GM21528 (cell line): Measurements from ENCODE around the gene ZNF331.

Experiments used
- ATAC-seq: cut with Tn5 transposase; IDR thresholded peaks from one replicate; pipeline ENCODE4 v1.9.1; 2021; ENCODE audit warnings: mild to moderate bottlenecking, moderate library complexity; ENCODE audit not compliant: unreplicated experiment, low FRiP score

Gene ZNF331

GRCh38 chr19:53555352-53555751 is 17.4 kb downstream of the ZNF331 start:
- ATAC-seq = no peak

DNA sequence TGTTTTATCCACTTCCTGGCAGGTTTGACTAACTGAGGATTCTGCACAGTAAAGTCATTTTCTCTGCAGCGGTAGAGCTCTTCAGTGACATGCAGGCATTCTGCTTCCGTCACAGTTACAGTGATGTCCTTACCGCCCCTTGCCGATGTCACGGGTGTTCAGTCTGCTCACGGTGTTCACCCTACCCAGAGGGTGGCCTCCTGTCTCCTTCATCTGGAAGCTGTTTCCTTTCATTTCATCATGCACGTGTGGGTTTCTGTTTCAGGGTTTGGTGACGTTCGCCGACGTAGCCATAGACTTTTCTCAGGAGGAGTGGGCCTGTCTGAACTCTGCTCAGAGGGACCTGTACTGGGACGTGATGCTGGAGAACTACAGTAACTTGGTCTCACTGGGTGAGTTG is 33.4 kb downstream of the ZNF331 start:
- ATAC-seq = no peak

DNA sequence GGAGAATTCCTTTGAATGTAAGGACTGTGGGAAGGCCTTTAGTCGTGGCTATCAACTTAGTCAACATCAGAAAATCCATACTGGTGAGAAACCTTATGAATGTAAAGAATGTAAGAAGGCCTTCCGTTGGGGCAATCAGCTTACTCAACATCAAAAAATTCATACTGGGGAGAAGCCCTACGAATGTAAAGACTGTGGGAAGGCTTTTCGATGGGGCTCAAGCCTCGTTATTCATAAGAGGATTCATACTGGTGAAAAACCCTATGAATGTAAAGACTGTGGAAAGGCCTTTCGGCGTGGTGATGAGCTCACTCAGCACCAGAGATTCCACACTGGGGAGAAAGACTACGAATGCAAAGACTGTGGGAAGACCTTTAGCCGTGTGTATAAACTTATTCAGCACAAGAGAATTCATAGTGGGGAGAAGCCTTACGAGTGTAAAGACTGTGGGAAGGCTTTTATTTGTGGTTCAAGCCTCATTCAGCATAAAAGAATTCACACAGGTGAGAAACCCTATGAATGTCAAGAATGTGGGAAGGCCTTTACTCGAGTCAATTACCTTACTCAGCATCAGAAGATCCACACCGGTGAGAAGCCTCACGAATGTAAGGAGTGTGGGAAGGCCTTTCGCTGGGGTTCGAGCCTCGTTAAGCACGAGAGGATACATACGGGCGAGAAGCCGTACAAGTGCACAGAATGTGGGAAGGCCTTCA is 39.2 kb downstream of the ZNF331 start:
- ATAC-seq = no peak

DNA sequence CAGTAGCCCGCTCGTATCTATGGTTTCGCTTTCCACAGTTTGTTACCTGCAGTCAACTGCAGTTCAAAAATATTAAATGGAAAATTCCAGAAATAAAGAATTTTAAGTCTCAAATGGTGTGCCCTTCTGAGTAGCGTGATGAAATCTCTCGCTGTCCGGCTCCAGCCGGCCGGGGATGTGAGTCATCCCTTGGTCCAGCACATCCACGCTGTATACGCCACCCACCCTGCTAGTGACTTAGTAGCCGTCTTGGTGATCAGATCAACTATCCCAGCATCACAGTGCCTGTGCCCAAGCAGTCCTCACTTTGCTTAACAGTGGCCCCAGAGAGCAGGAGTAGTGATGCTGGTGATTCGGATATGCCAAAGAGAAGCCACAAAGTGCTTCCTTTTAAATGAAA is 40.0 kb downstream of the ZNF331 start:
- no peak for ATAC-seq

DNA sequence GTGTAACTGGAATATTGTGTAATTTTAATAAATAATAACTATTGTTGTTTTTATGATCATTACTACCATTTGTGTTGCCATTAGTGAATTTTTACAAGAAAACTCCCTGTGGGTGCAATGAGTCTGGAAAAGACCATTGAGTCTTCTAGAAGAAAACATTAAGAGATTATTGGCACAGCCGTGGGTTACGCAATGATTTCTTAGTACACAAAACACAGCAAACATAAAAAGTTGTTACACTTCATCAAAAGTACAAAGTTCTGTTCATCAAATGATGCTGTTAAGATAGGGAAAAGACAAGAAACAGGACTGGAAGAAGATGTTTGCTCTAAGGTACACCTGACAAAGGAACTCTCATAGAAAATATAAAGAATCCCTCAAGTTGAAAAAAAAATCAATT is 41.6 kb downstream of the ZNF331 start:
- ATAC-seq = no peak

- no peak for ATAC-seq
Measured at GRCh38 chr19:53580871-53581835, 43.2 kb downstream of the ZNF331 start.

- no peak for ATAC-seq
Measured at GRCh38 chr19:53581871-53582279, 43.9 kb downstream of the ZNF331 start.

- no peak for ATAC-seq
Measured at GRCh38 chr19:53583181-53583580, 45.2 kb downstream of the ZNF331 start.

GRCh38 chr19:53586277-53586691 is 48.3 kb downstream of the ZNF331 start:
- ATAC-seq = no peak

- no peak for ATAC-seq
Measured at GRCh38 chr19:53594811-53595509, 57.0 kb downstream of the ZNF331 start.

GRCh38 chr19:53595510-53595867 is 57.5 kb downstream of the ZNF331 start:
- no peak for ATAC-seq

DNA sequence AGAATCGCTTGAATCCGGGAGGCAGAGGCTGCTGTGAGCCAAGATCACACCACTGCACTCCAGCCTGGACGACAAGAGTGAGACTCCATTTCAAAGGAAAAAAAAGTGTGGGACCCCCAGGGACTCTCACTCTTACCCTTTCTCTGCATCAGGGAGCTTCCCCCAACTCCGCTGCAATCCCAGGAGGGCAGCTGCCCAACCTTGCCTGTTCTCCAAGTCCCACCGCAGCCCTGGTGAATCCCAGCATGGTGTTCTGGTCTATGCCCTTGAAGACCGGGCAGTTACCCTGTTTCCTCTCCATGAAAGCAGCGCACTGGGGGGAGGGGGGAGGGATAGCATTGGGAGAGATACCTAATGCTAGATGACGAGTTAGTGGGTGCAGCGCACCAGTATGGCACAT is 58.1 kb downstream of the ZNF331 start:
- ATAC-seq = no peak

GRCh38 chr19:53597023-53597422 is 59.1 kb downstream of the ZNF331 start:
- ATAC-seq = no peak

DNA sequence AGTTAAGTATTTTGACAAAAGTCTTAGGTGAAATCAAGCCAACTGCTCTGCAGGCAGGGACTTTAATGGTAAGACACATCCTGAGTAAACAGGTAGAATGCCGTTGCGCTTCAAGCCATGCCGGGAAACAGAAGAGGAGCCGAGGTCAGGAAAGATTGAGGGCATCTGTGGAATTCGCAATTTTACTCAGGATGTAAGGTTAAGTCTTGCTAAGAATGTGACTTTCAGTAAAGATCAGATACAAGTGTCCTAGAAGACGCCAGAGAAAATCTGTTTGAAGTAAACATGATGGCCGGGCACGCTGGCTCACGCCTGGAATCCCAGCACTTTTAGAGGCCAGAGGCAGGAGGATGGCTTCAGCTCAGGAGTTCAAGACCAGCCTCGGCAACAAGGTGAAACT is 60.4 kb downstream of the ZNF331 start:
- ATAC-seq = no peak

DNA sequence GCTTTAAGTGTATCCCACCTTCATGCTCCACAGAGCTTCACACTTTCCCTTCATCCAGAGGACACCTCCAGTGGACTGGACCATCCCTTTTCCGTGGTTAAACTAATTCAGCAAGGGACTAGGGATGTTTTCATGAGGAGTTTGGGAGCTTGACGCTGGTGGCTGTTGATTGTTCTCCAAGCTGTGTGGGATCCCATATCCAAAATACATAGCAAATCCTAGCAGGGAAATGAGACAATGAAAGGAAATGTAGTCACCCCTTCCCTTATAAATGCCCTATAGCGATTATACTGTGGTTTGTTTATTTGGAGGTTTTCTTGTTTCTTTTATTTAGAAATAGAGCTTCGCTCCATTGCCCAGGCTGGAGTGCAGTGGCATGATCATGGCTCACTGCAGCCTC is 62.3 kb downstream of the ZNF331 start:
- ATAC-seq = no peak

- ATAC-seq = no peak
Measured at GRCh38 chr19:53606031-53606430, 68.1 kb downstream of the ZNF331 start.

- ATAC-seq = no peak
Measured at GRCh38 chr19:53608381-53608780, 70.4 kb downstream of the ZNF331 start.

- ATAC-seq = no peak
Measured at GRCh38 chr19:53612762-53613526, 75.0 kb downstream of the ZNF331 start.

DNA sequence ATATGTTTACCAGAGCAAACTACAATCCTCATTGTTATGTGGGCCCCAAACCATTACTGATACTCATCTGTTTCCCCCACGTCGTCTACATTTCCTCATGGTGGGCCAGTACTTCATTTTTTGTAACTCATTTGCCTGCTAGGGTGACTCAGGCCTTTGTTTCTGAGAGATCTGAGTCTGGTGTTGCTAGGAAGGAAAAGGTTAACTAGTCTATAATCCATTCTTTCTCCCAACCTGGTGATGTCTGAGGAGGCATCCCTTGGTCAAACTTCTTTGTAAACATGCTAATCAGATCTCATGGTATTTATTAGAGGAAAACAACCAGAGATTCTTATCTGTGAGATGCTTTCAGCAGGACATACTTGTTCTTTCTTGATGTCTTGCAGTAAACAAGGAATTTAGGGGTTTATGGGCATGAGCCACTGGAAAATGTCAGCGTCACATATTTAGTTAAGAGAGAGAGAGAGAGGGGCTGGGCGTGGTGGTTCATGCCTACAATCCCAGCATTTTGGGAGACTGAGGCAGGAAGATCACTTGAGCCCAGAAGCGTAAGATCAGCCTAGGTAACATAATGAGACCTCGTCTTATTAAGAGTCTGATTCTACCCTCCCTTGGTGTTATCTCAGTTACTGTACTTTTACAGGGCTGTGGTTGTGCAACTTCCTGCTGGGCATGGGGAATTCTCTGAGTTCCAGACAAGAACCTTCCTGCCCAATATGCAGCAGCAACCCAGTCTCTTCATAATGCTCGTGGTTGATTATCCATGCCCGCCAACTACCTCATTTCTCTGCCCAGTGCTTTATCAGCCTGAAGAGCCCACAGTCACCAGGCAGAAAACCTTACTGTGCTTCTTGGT is 84.2 kb downstream of the ZNF331 start:
- ATAC-seq = no peak
